Ishikawa (cell line): ENCODE data around the gene DISP3.

Experiments
- CEBPB ChIP-seq: IDR thresholded peaks from 2 replicates; pipeline ENCODE4 v1.6.1; 2012
- CREB1 ChIP-seq: IDR thresholded peaks from 2 replicates; pipeline ENCODE4 v1.6.1; 2012; ENCODE audit warnings: low read depth
- EGR1 ChIP-seq: IDR thresholded peaks from 2 replicates; pipeline ENCODE4 v1.6.1; 2012
- EP300 ChIP-seq: IDR thresholded peaks from 2 replicates; pipeline ENCODE4 v1.6.1; 2012; ENCODE audit warnings: borderline replicate concordance
- FOXM1 ChIP-seq: IDR thresholded peaks from 2 replicates; pipeline ENCODE4 v1.6.1; 2012; ENCODE audit warnings: low read depth, borderline replicate concordance
- NFIC ChIP-seq: IDR thresholded peaks from 2 replicates; pipeline ENCODE4 v1.6.1; 2012
- RAD21 ChIP-seq: IDR thresholded peaks from 2 replicates; pipeline ENCODE4 v1.6.1; 2012; ENCODE audit warnings: low read depth
- REST ChIP-seq: IDR thresholded peaks from 2 replicates; pipeline ENCODE4 v1.6.1; 2012; ENCODE audit warnings: low read depth, mild to moderate bottlenecking
- TAF1 ChIP-seq: IDR thresholded peaks from 2 replicates; pipeline ENCODE4 v1.6.1; 2012; ENCODE audit warnings: low read depth, mild to moderate bottlenecking
- TCF12 ChIP-seq: IDR thresholded peaks from 2 replicates; pipeline ENCODE4 v1.6.1; 2012; ENCODE audit warnings: low read depth
- TEAD4 ChIP-seq: IDR thresholded peaks from 2 replicates; pipeline ENCODE4 v1.6.1; 2012
- USF1 ChIP-seq: IDR thresholded peaks from 2 replicates; pipeline ENCODE4 v1.6.1; 2012
- YY1 ChIP-seq: IDR thresholded peaks from 2 replicates; pipeline ENCODE4 v1.6.1; 2012; ENCODE audit warnings: low read depth
- ZBTB7A ChIP-seq: IDR thresholded peaks from 2 replicates; pipeline ENCODE4 v1.6.1; 2012; ENCODE audit warnings: low read depth
- TF ChIP-seq, protein P1 (sequence below): IDR thresholded peaks from 2 replicates; pipeline ENCODE4 v1.6.1; 2012

Gene DISP3, protein sequence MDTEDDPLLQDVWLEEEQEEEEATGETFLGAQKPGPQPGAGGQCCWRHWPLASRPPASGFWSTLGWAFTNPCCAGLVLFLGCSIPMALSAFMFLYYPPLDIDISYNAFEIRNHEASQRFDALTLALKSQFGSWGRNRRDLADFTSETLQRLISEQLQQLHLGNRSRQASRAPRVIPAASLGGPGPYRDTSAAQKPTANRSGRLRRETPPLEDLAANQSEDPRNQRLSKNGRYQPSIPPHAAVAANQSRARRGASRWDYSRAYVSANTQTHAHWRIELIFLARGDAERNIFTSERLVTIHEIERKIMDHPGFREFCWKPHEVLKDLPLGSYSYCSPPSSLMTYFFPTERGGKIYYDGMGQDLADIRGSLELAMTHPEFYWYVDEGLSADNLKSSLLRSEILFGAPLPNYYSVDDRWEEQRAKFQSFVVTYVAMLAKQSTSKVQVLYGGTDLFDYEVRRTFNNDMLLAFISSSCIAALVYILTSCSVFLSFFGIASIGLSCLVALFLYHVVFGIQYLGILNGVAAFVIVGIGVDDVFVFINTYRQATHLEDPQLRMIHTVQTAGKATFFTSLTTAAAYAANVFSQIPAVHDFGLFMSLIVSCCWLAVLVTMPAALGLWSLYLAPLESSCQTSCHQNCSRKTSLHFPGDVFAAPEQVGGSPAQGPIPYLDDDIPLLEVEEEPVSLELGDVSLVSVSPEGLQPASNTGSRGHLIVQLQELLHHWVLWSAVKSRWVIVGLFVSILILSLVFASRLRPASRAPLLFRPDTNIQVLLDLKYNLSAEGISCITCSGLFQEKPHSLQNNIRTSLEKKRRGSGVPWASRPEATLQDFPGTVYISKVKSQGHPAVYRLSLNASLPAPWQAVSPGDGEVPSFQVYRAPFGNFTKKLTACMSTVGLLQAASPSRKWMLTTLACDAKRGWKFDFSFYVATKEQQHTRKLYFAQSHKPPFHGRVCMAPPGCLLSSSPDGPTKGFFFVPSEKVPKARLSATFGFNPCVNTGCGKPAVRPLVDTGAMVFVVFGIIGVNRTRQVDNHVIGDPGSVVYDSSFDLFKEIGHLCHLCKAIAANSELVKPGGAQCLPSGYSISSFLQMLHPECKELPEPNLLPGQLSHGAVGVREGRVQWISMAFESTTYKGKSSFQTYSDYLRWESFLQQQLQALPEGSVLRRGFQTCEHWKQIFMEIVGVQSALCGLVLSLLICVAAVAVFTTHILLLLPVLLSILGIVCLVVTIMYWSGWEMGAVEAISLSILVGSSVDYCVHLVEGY (N-terminal part only)

DNA sequence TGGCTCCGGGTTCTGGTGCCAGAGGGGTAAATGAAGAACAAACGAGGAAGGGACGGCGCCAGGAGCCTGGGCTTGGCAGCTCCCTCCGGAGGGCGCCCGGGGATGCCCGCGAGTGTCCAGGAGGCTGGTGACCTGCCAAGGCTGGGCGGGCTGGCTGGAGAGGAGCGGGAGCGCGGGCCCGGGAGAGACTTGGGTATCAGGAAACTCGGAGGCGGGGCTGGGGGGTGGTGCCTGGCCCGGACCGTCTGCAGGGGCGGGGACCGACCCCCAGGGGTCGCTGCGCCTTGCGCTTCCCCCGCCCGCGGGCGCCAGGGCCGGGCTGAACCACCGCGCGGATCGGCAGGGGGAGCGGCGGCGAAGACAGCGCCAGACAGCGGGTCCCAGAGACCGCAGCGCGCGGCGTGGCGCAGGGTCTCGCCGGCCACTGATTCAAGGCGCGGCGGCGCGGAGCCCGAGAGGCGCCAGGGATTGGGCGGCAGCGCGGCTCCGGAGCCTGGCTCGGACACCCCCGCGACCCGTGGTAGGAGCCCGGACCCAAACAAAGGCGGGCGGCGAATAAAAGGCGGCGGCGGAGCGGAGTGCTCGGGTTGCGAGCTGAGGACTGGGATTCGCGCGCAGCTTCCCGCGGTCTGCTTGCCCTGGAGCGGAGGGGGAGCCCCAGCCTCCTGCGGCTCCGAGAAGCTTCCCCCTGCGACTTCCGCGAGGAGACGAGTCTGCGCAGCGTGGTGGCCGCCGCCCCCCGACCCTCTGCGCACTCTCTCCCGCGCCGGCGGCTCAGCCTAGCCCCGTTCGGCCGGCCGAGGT lies at the start of gene DISP3:
Gene DISP3 (plus strand): TSS at position 585 of the 804 bp plus-strand sequence. CDS start 21,838 bp downstream, outside the sequence.
- TF ChIP-seq REST (peak; percentile 14; the same call in 1 of the 2 replicates), EP300 (peak; percentile 43; the same call in 1 of the 2 replicates), TAF1 (0 out of 2 replicates have a peak, but pooled peaks have one; percentile 37), TEAD4 (no peak), YY1 (no peak), ZBTB7A (peak; percentile 49; the same call in 1 of the 2 replicates), FOXM1 (no peak)
- TF ChIP-seq, protein P1, sequence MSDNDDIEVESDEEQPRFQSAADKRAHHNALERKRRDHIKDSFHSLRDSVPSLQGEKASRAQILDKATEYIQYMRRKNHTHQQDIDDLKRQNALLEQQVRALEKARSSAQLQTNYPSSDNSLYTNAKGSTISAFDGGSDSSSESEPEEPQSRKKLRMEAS, result 0 out of 2 replicates have a peak, but pooled peaks have one; percentile 41

DNA sequence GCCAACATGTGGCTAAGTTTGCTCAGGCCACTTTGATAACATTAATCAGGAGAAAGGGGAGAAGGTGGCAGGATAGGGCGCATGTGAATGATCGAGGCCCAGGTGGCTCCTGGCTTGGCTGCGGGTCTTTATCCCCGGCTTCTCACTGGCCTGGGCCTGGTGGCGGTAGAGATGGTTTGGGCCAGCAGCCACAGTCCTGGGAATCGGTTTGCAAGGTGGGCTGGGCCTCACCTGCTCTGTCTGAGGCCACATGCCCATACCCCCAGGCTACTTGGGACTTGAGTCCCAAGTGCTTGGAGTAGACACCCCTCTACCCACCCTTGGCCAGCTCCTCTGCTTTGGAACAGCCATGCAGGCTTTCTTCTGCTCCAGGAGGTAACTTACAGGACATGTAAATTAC lies 49.7 kb upstream of the DISP3 start:
- TF ChIP-seq YY1, result no peak
- no peak for TF ChIP-seq CREB1
- TF ChIP-seq TAF1, result no peak
- TF ChIP-seq EP300, result no peak
- TF ChIP-seq CEBPB, result no peak
- no peak for TF ChIP-seq TCF12
- TF ChIP-seq ZBTB7A, result no peak

DNA sequence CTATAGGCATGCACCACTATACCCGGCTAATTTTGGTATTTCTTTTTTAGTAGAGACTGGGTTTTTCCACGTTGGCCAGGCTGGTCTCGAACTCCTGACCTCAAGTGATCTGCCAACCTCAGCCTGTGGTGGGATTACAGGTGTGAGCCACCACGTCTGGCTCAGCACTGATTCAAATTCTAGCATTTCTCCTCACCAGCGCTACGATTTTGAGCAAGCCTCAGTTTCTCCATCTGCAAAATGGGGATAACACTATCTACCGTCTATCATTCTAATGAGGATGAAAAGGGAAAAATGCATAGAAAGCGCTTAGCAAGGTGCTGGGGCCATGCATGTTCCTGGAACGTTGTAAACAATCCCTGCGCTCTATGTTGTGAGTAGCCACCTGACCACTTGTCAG lies 49.0 kb upstream of the DISP3 start:
- no peak for TF ChIP-seq NFIC
- no peak for TF ChIP-seq EP300
- TF ChIP-seq FOXM1, result no peak
- no peak for TF ChIP-seq EGR1
- TF ChIP-seq REST, result no peak
- TF ChIP-seq TCF12, result no peak
- TF ChIP-seq ZBTB7A, result no peak
- TF ChIP-seq TEAD4, result no peak

DNA sequence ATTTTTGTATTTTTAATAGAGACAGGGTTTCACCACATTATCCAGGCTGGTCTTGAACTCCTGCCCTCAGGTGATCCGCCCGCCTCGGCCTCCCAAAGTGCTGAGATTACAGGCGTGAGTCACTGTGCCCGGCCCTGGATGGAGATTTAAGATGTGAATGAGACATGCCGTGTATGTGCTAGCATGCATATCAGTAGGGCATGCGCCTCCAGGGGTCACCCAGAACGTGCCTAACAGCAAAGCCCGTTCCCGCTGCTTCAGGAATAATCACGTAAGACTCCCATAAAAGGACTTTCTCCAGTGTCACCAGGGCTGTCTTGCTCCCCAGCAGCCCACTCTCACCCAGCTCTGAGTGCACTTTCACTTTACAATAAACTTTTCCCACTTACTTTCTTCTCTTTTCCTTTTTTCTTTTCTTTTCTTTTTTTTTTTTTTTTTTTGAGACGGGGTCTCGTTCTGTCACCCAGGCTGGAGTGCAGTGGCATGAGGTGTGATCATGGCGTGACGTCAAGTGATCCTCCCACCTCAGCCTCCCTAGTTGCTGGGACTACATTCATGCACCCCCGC lies 46.9 kb upstream of the DISP3 start:
- TF ChIP-seq REST (no peak), TCF12 (no peak), NFIC (no peak), YY1 (no peak), USF1 (no peak), RAD21 (no peak), FOXM1 (no peak), EGR1 (no peak), EP300 (no peak), CREB1 (no peak)
- TF ChIP-seq, protein P1, result no peak
